ENCODE data around the gene TNK1. TPM values are rescaled to one million over a fixed set of nuclear protein-coding genes. Genes with fewer than 3 reads are reported as not detected.

TNK1 gene
- total and polyA plus RNA-seq, 7 donors, result 0.56 to 1.7 (median 0.82) TPM

DNA sequence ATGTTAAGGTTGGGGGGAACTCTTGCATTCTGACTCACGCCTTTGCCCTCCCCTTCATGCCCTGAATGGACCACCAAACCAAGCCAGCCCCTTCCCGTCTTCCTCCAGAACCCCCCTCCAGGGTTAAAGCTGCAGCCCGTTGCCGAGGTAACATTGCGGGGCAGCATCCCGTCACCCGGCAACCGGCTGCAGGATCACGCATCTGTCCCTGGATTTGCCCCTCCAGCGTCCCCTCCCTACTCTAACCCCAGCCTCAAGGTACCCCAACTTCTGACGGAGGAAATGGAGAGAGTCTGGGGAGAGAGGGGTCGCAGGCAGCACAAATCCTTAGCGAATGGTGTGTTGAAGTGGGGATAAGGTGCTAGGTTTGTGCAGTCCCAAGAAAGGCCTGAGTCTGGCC lies 26.2 kb downstream of the TNK1 start:
- TF ChIP-seq, protein P1, sequence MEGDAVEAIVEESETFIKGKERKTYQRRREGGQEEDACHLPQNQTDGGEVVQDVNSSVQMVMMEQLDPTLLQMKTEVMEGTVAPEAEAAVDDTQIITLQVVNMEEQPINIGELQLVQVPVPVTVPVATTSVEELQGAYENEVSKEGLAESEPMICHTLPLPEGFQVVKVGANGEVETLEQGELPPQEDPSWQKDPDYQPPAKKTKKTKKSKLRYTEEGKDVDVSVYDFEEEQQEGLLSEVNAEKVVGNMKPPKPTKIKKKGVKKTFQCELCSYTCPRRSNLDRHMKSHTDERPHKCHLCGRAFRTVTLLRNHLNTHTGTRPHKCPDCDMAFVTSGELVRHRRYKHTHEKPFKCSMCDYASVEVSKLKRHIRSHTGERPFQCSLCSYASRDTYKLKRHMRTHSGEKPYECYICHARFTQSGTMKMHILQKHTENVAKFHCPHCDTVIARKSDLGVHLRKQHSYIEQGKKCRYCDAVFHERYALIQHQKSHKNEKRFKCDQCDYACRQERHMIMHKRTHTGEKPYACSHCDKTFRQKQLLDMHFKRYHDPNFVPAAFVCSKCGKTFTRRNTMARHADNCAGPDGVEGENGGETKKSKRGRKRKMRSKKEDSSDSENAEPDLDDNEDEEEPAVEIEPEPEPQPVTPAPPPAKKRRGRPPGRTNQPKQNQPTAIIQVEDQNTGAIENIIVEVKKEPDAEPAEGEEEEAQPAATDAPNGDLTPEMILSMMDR (IDR thresholded peaks at IDR 0.05), result no peak
- peaks cover 9% of the 10 kb centered on the region for H3K4me1 ChIP-seq
- no peaks in the 10 kb centered on the region for H3K27me3 ChIP-seq (ENCODE audit: insufficient read depth in 3 of 3, low read length in 2 of 3)
- DNase-seq (no peak), ATAC-seq (no peak)
- intact Hi-C loops (cut with DNase I), result no loop called here
- 77 to 86% (median 85%) methylated on average over 13 of the region's 13 CpGs for WGBS, 3 donors
- no peaks in the 10 kb centered on the region for H3K9me3 ChIP-seq
- no peak overlapping the region for H3K4me3 ChIP-seq
- H3K27ac ChIP-seq, result no peak overlapping the region
- H3K36me3 ChIP-seq (ENCODE audit: insufficient read depth in 1 of 2, low read depth in 1 of 2), result peaks cover 0 to 3% of the 10 kb centered on the region in 2 donors

- WGBS, 3 donors, result 62 to 76% (median 68%) methylated on average over 8 to 11 of the region's 12 CpGs
- peaks cover 5% of the 10 kb centered on the region for H3K4me1 ChIP-seq
- TF ChIP-seq, protein P1 (IDR thresholded peaks at IDR 0.05), result no peak
- no peak for ATAC-seq
- H3K4me3 ChIP-seq, result no peak within 1 kb of the TSS
- intact Hi-C loops (cut with DNase I), result no loop called here
- H3K9me3 ChIP-seq, result no peaks in the 10 kb centered on the region
- no peak for DNase-seq
- no peak within 1 kb of the TSS for H3K27ac ChIP-seq
- H3K27me3 ChIP-seq (ENCODE audit: insufficient read depth in 3 of 3, low read length in 2 of 3), result no peaks in the 10 kb centered on the region
- no peaks in the 10 kb centered on the region for H3K36me3 ChIP-seq (ENCODE audit: insufficient read depth in 1 of 2, low read depth in 1 of 2)
These were observed 26.8 kb downstream of the TNK1 start, which contains the start of gene NLGN2 for GRCh38 chr17:7407485-7408251. Gene NLGN2, plus strand, starts transcription at chr17:7407845. Its CDS starts 411 bp downstream, at chr17:7408256.

- Histone ChIP-seq H3K27ac (no peak overlapping the region), H3K4me3 (no peak overlapping the region), H3K27me3 (ENCODE audit: insufficient read depth in 3 of 3, low read length in 2 of 3) (no peaks in the 10 kb centered on the region), H3K36me3 (ENCODE audit: insufficient read depth in 1 of 2, low read depth in 1 of 2) (no peaks in the 10 kb centered on the region), H3K4me1 (no peaks in the 10 kb centered on the region), H3K9me3 (no peaks in the 10 kb centered on the region)
- DNase-seq (no peak), ATAC-seq (no peak)
- TF ChIP-seq, protein P1 (IDR thresholded peaks at IDR 0.05), result no peak
- WGBS, 3 donors, result 80 to 89% (median 80%) methylated on average over 41 to 58 of the region's 58 CpGs
- intact Hi-C loops (cut with DNase I), result no loop called here
These were observed 27.4 kb downstream of the TNK1 start for GRCh38 chr17:7408252-7408727.

GRCh38 chr17:7408863-7409262 lies 28.0 kb downstream of the TNK1 start:
- intact Hi-C loops (cut with DNase I), result no loop called here
- 74 to 86% (median 86%) methylated on average over 5 to 6 of the region's 6 CpGs for WGBS, 3 donors
- no peak for DNase-seq
- H3K36me3 ChIP-seq (ENCODE audit: insufficient read depth in 1 of 2, low read depth in 1 of 2), result no peaks in the 10 kb centered on the region
- no peaks in the 10 kb centered on the region for H3K27me3 ChIP-seq (ENCODE audit: insufficient read depth in 3 of 3, low read length in 2 of 3)
- ATAC-seq, result no peak
- H3K4me1 ChIP-seq, result no peaks in the 10 kb centered on the region
- H3K9me3 ChIP-seq, result no peaks in the 10 kb centered on the region
- no peak overlapping the region for H3K27ac ChIP-seq
- TF ChIP-seq, protein P1 (IDR thresholded peaks at IDR 0.05), result no peak
- H3K4me3 ChIP-seq, result no peak overlapping the region

Measured in psoas muscle (tissue), 8 donors.